WTC11 (cell line): Measurements from ENCODE around the gene MRM3. TPM values are rescaled to one million over a fixed set of nuclear protein-coding genes. Genes with fewer than 3 reads are reported as not detected.

ENCODE experiments used
- ATAC-seq: fragments of 200-7000 bp; cut with Tn5 transposase; 2 replicates; pipeline ENCODE4 v1.10.0; 2021; ENCODE audit warnings: mild to moderate bottlenecking, moderate library complexity
- CTCF ChIA-PET: fragments of 300-600 bp; sonication (Branson Sonifier 250); formaldehyde crosslinking; loops from one replicate; lab custom pipeline; 2021; ENCODE audit warnings: antibody characterized with exemption; lab: Charles Lee
- POLR2A ChIA-PET: fragments of 350-600 bp; sonication (Branson Sonifier 250); formaldehyde crosslinking; loops from one replicate; lab custom pipeline; 2021; ENCODE audit warnings: antibody characterized with exemption; lab: Charles Lee
- DNase-seq: peaks from one replicate; pipeline ENCODE4 v3.0.0; 2021; ENCODE audit warnings: low spot score
- H3K27ac Mint-ChIP-seq: 2 replicates; pipeline ENCODE4 v1.8.0; 2021; ENCODE audit warnings: mixed read lengths
- H3K27me3 Mint-ChIP-seq: 2 replicates; pipeline ENCODE4 v1.8.0; 2021; ENCODE audit warnings: low read depth, mild to moderate bottlenecking, moderate library complexity, mixed read lengths
- H3K36me3 Mint-ChIP-seq: 2 replicates; pipeline ENCODE4 v1.8.0; 2021; ENCODE audit warnings: mixed read lengths
- H3K4me1 Mint-ChIP-seq: 2 replicates; pipeline ENCODE4 v1.8.0; 2022; ENCODE audit warnings: mixed read lengths
- H3K4me3 Mint-ChIP-seq: 2 replicates; pipeline ENCODE4 v1.8.0; 2021; ENCODE audit warnings: mild to moderate bottlenecking, moderate library complexity, mixed read lengths
- H3K9me3 Mint-ChIP-seq: 2 replicates; pipeline ENCODE4 v1.8.0; 2021; ENCODE audit warnings: mixed read lengths
- ATF2 ChIP-seq: sonication (generic); formaldehyde crosslinking; IDR thresholded peaks from 2 replicates; pipeline ENCODE4 v1.8.1; 2022; ENCODE audit warnings: low read depth, missing genetic modification reagents, borderline replicate concordance
- ATF3 ChIP-seq: sonication (generic); formaldehyde crosslinking; conservative IDR thresholded peaks from 2 replicates; pipeline ENCODE4 v1.8.1; 2022; ENCODE audit warnings: mild to moderate bottlenecking, missing genetic modification reagents
- EMX1 ChIP-seq: fragments of 250-450 bp; sonication (Bioruptor Pico); IDR thresholded peaks from 2 replicates; pipeline ENCODE4 v1.8.0; 2021; ENCODE audit warnings: mild to moderate bottlenecking
- FOXK1 ChIP-seq: sonication (generic); formaldehyde crosslinking; IDR thresholded peaks from 2 replicates; pipeline ENCODE4 v1.8.0; 2022; ENCODE audit warnings: mild to moderate bottlenecking, moderate library complexity, missing genetic modification reagents
- FOXP4 ChIP-seq: sonication (generic); formaldehyde crosslinking; IDR thresholded peaks from 2 replicates; pipeline ENCODE4 v1.8.0; 2022; ENCODE audit warnings: mild to moderate bottlenecking, missing genetic modification reagents
- GABPB1 ChIP-seq: sonication (generic); formaldehyde crosslinking; IDR thresholded peaks from 2 replicates; pipeline ENCODE4 v1.8.1; 2023; ENCODE audit warnings: mild to moderate bottlenecking, missing genetic modification reagents
- GTF2I ChIP-seq: fragments of 250-450 bp; sonication (Bioruptor Pico); conservative IDR thresholded peaks from 2 replicates; pipeline ENCODE4 v1.4.0; 2021; ENCODE audit warnings: mild to moderate bottlenecking
- HMGA2 ChIP-seq: fragments of 250-450 bp; sonication (Bioruptor Pico); IDR thresholded peaks from 2 replicates; pipeline ENCODE4 v1.4.0; 2021; ENCODE audit warnings: mild to moderate bottlenecking, moderate library complexity
- IRF2 ChIP-seq: sonication (generic); formaldehyde crosslinking; IDR thresholded peaks from 2 replicates; pipeline ENCODE4 v1.8.0; 2022; ENCODE audit warnings: low read depth, missing genetic modification reagents, borderline replicate concordance
- JUN ChIP-seq: sonication (generic); formaldehyde crosslinking; IDR thresholded peaks from 2 replicates; pipeline ENCODE4 v1.8.0; 2023; ENCODE audit warnings: mild to moderate bottlenecking, missing genetic modification reagents
- MAX ChIP-seq: sonication (generic); formaldehyde crosslinking; IDR thresholded peaks from 2 replicates; pipeline ENCODE4 v1.8.0; 2022; ENCODE audit warnings: mild to moderate bottlenecking, missing genetic modification reagents
- MLX ChIP-seq: sonication (generic); formaldehyde crosslinking; IDR thresholded peaks from 2 replicates; pipeline ENCODE4 v1.8.1; 2023; ENCODE audit warnings: mild to moderate bottlenecking, missing genetic modification reagents, moderate library complexity
- NR1H2 ChIP-seq: sonication (generic); formaldehyde crosslinking; IDR thresholded peaks from 2 replicates; pipeline ENCODE4 v1.9.0; 2021; ENCODE audit warnings: mild to moderate bottlenecking, moderate library complexity, missing genetic modification reagents
- NR3C1 ChIP-seq: sonication (generic); formaldehyde crosslinking; conservative IDR thresholded peaks from 2 replicates; pipeline ENCODE4 v1.8.1; 2023; ENCODE audit warnings: low read depth, mild to moderate bottlenecking, missing genetic modification reagents
- PREB ChIP-seq: sonication (generic); formaldehyde crosslinking; IDR thresholded peaks from 2 replicates; pipeline ENCODE4 v1.8.1; 2022; ENCODE audit warnings: mild to moderate bottlenecking, missing genetic modification reagents, moderate library complexity, borderline replicate concordance
- RELA ChIP-seq: sonication (generic); formaldehyde crosslinking; IDR thresholded peaks from 2 replicates; pipeline ENCODE4 v1.8.1; 2022; ENCODE audit warnings: missing genetic modification reagents, mild to moderate bottlenecking, borderline replicate concordance
- SMAD4 ChIP-seq: sonication (generic); formaldehyde crosslinking; IDR thresholded peaks from 2 replicates; pipeline ENCODE4 v1.8.0; 2022; ENCODE audit warnings: mild to moderate bottlenecking, missing genetic modification reagents
- SP1 ChIP-seq: sonication (generic); formaldehyde crosslinking; conservative IDR thresholded peaks from 2 replicates; pipeline ENCODE4 v1.8.1; 2022; ENCODE audit warnings: missing genetic modification reagents
- STAT6 ChIP-seq: sonication (generic); formaldehyde crosslinking; conservative IDR thresholded peaks from 2 replicates; pipeline ENCODE4 v1.8.1; 2023; ENCODE audit warnings: mild to moderate bottlenecking, low read depth, missing genetic modification reagents, moderate library complexity
- TP53 ChIP-seq: sonication (generic); formaldehyde crosslinking; IDR thresholded peaks from 2 replicates; pipeline ENCODE4 v1.8.1; 2023; ENCODE audit warnings: mild to moderate bottlenecking, missing genetic modification reagents
- USF2 ChIP-seq: sonication (generic); formaldehyde crosslinking; IDR thresholded peaks from 2 replicates; pipeline ENCODE4 v1.8.1; 2023; ENCODE audit warnings: mild to moderate bottlenecking, missing genetic modification reagents, moderate library complexity
- ZBTB21 ChIP-seq: sonication (generic); formaldehyde crosslinking; IDR thresholded peaks from 2 replicates; pipeline ENCODE4 v1.8.1; 2023; ENCODE audit warnings: mild to moderate bottlenecking, missing genetic modification reagents, borderline replicate concordance
- ZSCAN18 ChIP-seq: fragments of 250-450 bp; sonication (Bioruptor Pico); IDR thresholded peaks from 2 replicates; pipeline ENCODE4 v2.1.2; 2022; ENCODE audit warnings: mild to moderate bottlenecking, moderate library complexity
- total RNA-seq: library from RNA; stranded (reverse); gene quantifications from 3 replicates; pipeline ENCODE4 v1.2.3, GENCODE V29; 2021

The MRM3 gene
- total RNA-seq, 1 experiment from 2014 or later = 25.0 TPM

- TF ChIP-seq RELA (no peak), NR3C1 (CRISPR knock-in tag) (no peak), STAT6 (no peak), NR1H2 (CRISPR knock-in tag) (no peak), HMGA2 (CRISPR knock-in tag) (no peak), ZSCAN18 (CRISPR knock-in tag) (no peak), MAX (CRISPR knock-in tag) (no peak), SMAD4 (CRISPR knock-in tag) (no peak), GTF2I (CRISPR knock-in tag) (no peak), USF2 (no peak), ATF2 (CRISPR knock-in tag) (no peak), JUN (CRISPR knock-in tag) (no peak)
- CTCF ChIA-PET = interaction anchor here (0.7 to 10.3 kb wide), 5 partner anchors 9 to 197 kb away, joined by 3 to 190 read pairs (median 6); partner anchors contain the start of genes NXN and TIMM22
- Mint-ChIP-seq H3K27me3 (no peaks in the 10 kb centered on the region), H3K4me1 (peaks cover 11% of the 10 kb centered on the region), H3K9me3 (no peaks in the 10 kb centered on the region), H3K36me3 (peaks cover 9% of the 10 kb centered on the region), H3K4me3 (no peak overlapping the region), H3K27ac (peak overlapping the region; percentile 41; the same call in 1 of the 2 replicates)
- ATAC-seq (no peak), DNase-seq (no peak)
- POLR2A ChIA-PET = no interaction called here
These were observed 17.1 kb downstream of the MRM3 start for GRCh38 chr17:799261-799660.

- H3K27ac Mint-ChIP-seq = no peak overlapping the region; the same call in 1 of the 2 replicates
- no peak overlapping the region for H3K4me3 Mint-ChIP-seq
- ChIA-PET POLR2A (no interaction called here), CTCF (interaction anchor here (10.3 kb wide), 1 partner anchor 180 kb away, joined by 190 read pairs; the partner anchor contains the start of gene NXN)
- peaks cover 9% of the 10 kb centered on the region for H3K36me3 Mint-ChIP-seq
- no peak for ATAC-seq
- no peak for DNase-seq
- no peaks in the 10 kb centered on the region for H3K9me3 Mint-ChIP-seq
- H3K4me1 Mint-ChIP-seq = peaks cover 8% of the 10 kb centered on the region
- H3K27me3 Mint-ChIP-seq = no peaks in the 10 kb centered on the region
- TF ChIP-seq FOXK1 (CRISPR knock-in tag) (no peak), GABPB1 (CRISPR knock-in tag) (no peak), TP53 (CRISPR knock-in tag) (no peak), ATF3 (CRISPR knock-in tag) (no peak), MLX (CRISPR knock-in tag) (no peak), ZBTB21 (no peak), FOXP4 (CRISPR knock-in tag) (no peak), SP1 (CRISPR knock-in tag) (no peak), EMX1 (no peak), IRF2 (CRISPR knock-in tag) (no peak), PREB (CRISPR knock-in tag) (no peak)
These were observed 18.5 kb downstream of the MRM3 start for GRCh38 chr17:800446-801242.
